Fibroblast of lung (primary cell): ENCODE results near the gene SYNE1. TPM values are rescaled to one million over a fixed set of nuclear protein-coding genes. Genes with fewer than 3 reads are reported as not detected.
A peak's percentile ranks its signal among the peaks of the same experiment; 100 is the strongest.

Source experiments
- DNase-seq, 2 donors: peaks; one replicate each; pipeline versions ENCODE4 v3.0.0 to v3.0.0-alpha.2; 2010; ENCODE audit warnings: low read depth in 2 of 2
- H2AFZ ChIP-seq: 2 replicates; pipeline ENCODE4 v1.5.1; 2012; ENCODE audit warnings: low read length, control low read depth, inconsistent platforms
- H3K27ac ChIP-seq: 2 replicates; pipeline ENCODE4 v1.5.1; 2011; ENCODE audit warnings: low read length, control low read depth; ENCODE audit not compliant: insufficient read depth
- H3K27me3 ChIP-seq: 2 replicates; pipeline ENCODE4 v1.5.1; 2011; ENCODE audit warnings: mild to moderate bottlenecking, low read length; ENCODE audit not compliant: control insufficient read depth, insufficient read depth
- H3K36me3 ChIP-seq: 2 replicates; pipeline ENCODE4 v1.5.1; 2011; ENCODE audit warnings: low read length; ENCODE audit not compliant: control insufficient read depth, insufficient read depth
- H3K4me1 ChIP-seq: 2 replicates; pipeline ENCODE4 v1.5.1; 2011; ENCODE audit warnings: low read length; ENCODE audit not compliant: control insufficient read depth, insufficient read depth; ENCODE audit errors: extremely low read depth
- H3K4me2 ChIP-seq: 2 replicates; pipeline ENCODE4 v1.5.1; 2011; ENCODE audit warnings: low read length, control low read depth; ENCODE audit not compliant: insufficient read depth; ENCODE audit errors: extremely low read depth
- H3K4me3 ChIP-seq, 4 experiments: fragments of 200-600 bp in 1 of 4; sonication (generic) in 1 of 4; replicated peaks in 1 of 4; 2 replicates each; pipeline ENCODE4 v1.5.1; 2011 to 2016; ENCODE audit warnings: low read length in 4 of 4, low read depth in 3 of 4, mild to moderate bottlenecking in 3 of 4, control low read depth in 2 of 4, inconsistent platforms in 1 of 4, mixed read lengths in 1 of 4; ENCODE audit not compliant: insufficient read depth in 1 of 4; ENCODE audit errors: control extremely low read depth in 1 of 4
- H3K79me2 ChIP-seq: 2 replicates; pipeline ENCODE4 v1.5.1; 2012; ENCODE audit warnings: mild to moderate bottlenecking, low read length, inconsistent platforms; ENCODE audit not compliant: control insufficient read depth, insufficient read depth
- H3K9ac ChIP-seq: 2 replicates; pipeline ENCODE4 v1.5.1; 2011; ENCODE audit warnings: mild to moderate bottlenecking, low read length, control low read depth; ENCODE audit not compliant: insufficient read depth
- H3K9me3 ChIP-seq: 2 replicates; pipeline ENCODE4 v1.5.1; 2012; ENCODE audit warnings: low read depth, low read length; ENCODE audit not compliant: control insufficient read depth, insufficient read depth
- H4K20me1 ChIP-seq: 2 replicates; pipeline ENCODE4 v1.5.1; 2011; ENCODE audit warnings: low read length; ENCODE audit not compliant: control insufficient read depth, insufficient read depth; ENCODE audit errors: extremely low read depth
- EZH2 ChIP-seq: IDR thresholded peaks from 2 replicates; pipeline ENCODE4 v1.5.1; 2012; ENCODE audit warnings: low read length, control low read depth, mild to moderate bottlenecking; ENCODE audit errors: missing control alignments
- polyA plus RNA-seq, 2 donors: library from polyadenylated mRNA; depleted of rRNA in 1 of 2; stranded (reverse) in 1 of 2; unstranded in 1 of 2; fragments of >200 nt; gene quantifications; 2 replicates each; pipeline ENCODE4 v1.2.1, GENCODE V29; 2011 to 2012; ENCODE audit warnings: missing spikeins in 1 of 2
- total RNA-seq: library from RNA; depleted of rRNA; stranded (reverse); fragments of >200 nt; gene quantifications from 2 replicates; pipeline ENCODE4 v1.2.1, GENCODE V29; 2014
- TF ChIP-seq, protein P1 (sequence below), 2 donors: IDR thresholded peaks in 1 of 2; conservative IDR thresholded peaks in 1 of 2; 1 replicate in 1 of 2; 2 replicates in 1 of 2; pipeline ENCODE4 v1.5.1; 2011 to 2012; ENCODE audit warnings: low read length in 2 of 2, control low read depth in 1 of 2, inconsistent platforms in 1 of 2, low read depth in 1 of 2, mild to moderate bottlenecking in 1 of 2

SYNE1 gene
- total and polyA plus RNA-seq, 2 donors (not counting 1 experiment from before 2014, with no cell fraction given), result 21.7 to 219 TPM

DNA sequence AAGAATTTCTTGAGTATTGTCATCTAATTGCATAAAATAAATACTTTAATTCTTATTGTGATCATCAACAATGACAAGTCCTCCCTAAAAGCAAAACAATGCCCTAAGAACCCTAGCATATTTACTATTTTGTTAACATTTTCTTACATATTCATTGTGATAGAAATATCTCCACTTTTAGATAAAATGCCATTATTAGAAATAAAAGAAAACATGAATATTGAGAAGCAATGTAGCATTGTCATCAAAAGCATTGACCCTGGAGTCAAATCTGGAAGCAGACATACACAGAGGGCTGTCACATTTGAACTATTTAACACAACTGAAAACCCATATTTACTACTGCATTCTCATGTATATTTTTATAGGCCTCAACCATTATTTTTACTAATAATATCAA, 257.7 kb downstream of the SYNE1 start:
- H2AFZ ChIP-seq, result no peak overlapping the region
- no peaks in the 10 kb centered on the region for H3K9me3 ChIP-seq
- no peaks in the 10 kb centered on the region for H4K20me1 ChIP-seq
- H3K4me1 ChIP-seq, result peaks cover 9% of the 10 kb centered on the region
- TF ChIP-seq EZH2, result no peak
- TF ChIP-seq, protein P1, sequence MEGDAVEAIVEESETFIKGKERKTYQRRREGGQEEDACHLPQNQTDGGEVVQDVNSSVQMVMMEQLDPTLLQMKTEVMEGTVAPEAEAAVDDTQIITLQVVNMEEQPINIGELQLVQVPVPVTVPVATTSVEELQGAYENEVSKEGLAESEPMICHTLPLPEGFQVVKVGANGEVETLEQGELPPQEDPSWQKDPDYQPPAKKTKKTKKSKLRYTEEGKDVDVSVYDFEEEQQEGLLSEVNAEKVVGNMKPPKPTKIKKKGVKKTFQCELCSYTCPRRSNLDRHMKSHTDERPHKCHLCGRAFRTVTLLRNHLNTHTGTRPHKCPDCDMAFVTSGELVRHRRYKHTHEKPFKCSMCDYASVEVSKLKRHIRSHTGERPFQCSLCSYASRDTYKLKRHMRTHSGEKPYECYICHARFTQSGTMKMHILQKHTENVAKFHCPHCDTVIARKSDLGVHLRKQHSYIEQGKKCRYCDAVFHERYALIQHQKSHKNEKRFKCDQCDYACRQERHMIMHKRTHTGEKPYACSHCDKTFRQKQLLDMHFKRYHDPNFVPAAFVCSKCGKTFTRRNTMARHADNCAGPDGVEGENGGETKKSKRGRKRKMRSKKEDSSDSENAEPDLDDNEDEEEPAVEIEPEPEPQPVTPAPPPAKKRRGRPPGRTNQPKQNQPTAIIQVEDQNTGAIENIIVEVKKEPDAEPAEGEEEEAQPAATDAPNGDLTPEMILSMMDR (conservative IDR thresholded peaks at IDR 0.05 in 1 of 2, IDR thresholded peaks at IDR 0.05 in 1 of 2; ENCODE audit: low read depth in 1 of 2, low read length in 2 of 2), result no peak
- H3K4me3 ChIP-seq, result peak overlapping the region; percentile 76 to 94 (median 78)
- H3K27me3 ChIP-seq, result no peaks in the 10 kb centered on the region
- DNase-seq, result no peak
- peaks cover 1% of the 10 kb centered on the region for H3K36me3 ChIP-seq
- peak overlapping the region; percentile 100 for H3K27ac ChIP-seq
- peak overlapping the region; percentile 99 for H3K4me2 ChIP-seq
- H3K9ac ChIP-seq, result no peak overlapping the region
- peaks cover 21% of the 10 kb centered on the region for H3K79me2 ChIP-seq

DNA sequence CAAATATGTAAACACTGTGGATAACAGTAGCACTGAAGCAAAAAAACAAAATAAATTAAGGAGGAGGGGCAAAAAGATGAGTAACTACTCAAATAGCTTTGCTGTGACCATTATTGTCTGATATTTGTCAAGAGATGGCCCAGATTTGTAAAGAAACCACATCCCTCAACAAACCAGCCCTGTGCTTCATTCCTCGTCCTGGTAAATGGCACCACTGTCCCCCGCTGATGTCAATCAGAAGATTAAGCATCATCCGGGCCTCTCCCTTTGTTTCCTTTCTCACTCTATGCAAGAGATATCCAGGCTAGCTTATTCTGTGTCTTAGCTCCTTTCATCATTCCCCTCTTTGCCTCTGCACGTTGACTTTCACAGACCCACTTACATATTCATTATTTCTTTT, 259.0 kb downstream of the SYNE1 start:
- Histone ChIP-seq H3K4me1 (peaks cover 9% of the 10 kb centered on the region), H3K27ac (peak overlapping the region; percentile 61), H3K79me2 (peaks cover 21% of the 10 kb centered on the region), H2AFZ (no peak overlapping the region), H3K36me3 (peaks cover 1% of the 10 kb centered on the region), H3K9me3 (no peaks in the 10 kb centered on the region), H3K27me3 (no peaks in the 10 kb centered on the region), H3K9ac (no peak overlapping the region), H3K4me3 (peak overlapping the region; percentile 76 to 94 (median 78)), H3K4me2 (peak overlapping the region; percentile 99), H4K20me1 (no peaks in the 10 kb centered on the region)
- peak in 1 of 2 donors; percentile 63 for DNase-seq
- TF ChIP-seq EZH2, result no peak
- TF ChIP-seq, protein P1 (conservative IDR thresholded peaks at IDR 0.05 in 1 of 2, IDR thresholded peaks at IDR 0.05 in 1 of 2; ENCODE audit: low read depth in 1 of 2, low read length in 2 of 2), result no peak

DNA sequence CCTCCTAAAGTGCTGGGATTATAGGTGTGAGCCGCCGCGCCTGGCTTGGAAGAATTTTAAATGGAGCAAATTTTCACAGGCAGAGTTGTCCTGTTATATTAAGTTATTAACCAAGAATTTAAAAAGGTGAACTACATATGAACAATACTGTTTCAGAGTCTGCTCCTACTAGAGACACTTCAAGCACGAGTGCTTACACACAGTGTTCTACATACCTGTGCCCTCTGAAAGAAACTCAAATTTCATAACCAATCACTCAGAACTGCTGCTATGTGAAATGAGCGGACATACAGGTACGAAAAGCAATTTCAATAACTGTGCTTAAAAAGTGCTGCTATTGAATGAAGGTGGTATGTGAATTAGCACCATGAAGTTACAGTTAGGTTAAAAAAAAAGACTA, 262.0 kb downstream of the SYNE1 start:
- Histone ChIP-seq H3K36me3 (peaks cover 1% of the 10 kb centered on the region), H3K4me3 (no peak overlapping the region), H3K9ac (no peak overlapping the region), H4K20me1 (no peaks in the 10 kb centered on the region), H3K27ac (no peak overlapping the region), H3K4me2 (no peak overlapping the region), H3K9me3 (no peaks in the 10 kb centered on the region), H3K79me2 (peaks cover 21% of the 10 kb centered on the region), H3K27me3 (no peaks in the 10 kb centered on the region), H3K4me1 (peaks cover 9% of the 10 kb centered on the region), H2AFZ (no peak overlapping the region)
- TF ChIP-seq, protein P1 (conservative IDR thresholded peaks at IDR 0.05 in 1 of 2, IDR thresholded peaks at IDR 0.05 in 1 of 2; ENCODE audit: low read depth in 1 of 2, low read length in 2 of 2), result no peak
- no peak for TF ChIP-seq EZH2
- DNase-seq, result no peak
